H4 (cell line): ENCODE data around the gene GRAP. TPM values are rescaled to one million over a fixed set of nuclear protein-coding genes. Genes with fewer than 3 reads are reported as not detected.

Experiments
- DNase-seq: peaks from one replicate; pipeline ENCODE4 v3.0.0-alpha.2; 2015; ENCODE audit warnings: low spot score
- total RNA-seq: library from RNA; depleted of rRNA; stranded (reverse); fragments of >200 nt; shearing (Covaris generic); gene quantifications from 2 replicates; pipeline ENCODE4 v1.2.3, GENCODE V29; 2014

The GRAP gene
- total RNA-seq, 1 experiment from 2014 or later: 0.23 TPM

DNA sequence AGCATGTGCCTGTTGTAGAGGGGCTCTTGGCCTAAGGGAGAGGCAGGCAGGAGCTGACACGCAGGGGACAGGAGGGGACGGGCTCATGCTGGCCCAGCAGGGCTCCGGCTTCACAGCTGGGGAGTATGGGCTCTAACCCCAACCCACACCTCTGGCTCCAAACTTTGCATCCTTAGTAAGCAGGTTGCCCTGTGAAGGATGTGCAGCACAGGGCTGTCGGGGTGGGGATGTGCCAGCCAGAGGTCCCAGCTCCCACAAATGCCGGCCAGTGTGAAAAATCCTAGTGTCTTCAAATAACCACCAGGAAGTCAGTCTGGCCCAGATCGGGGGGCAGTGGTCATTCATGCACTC, 28.2 kb downstream of the GRAP start:
- no peak for DNase-seq

DNA sequence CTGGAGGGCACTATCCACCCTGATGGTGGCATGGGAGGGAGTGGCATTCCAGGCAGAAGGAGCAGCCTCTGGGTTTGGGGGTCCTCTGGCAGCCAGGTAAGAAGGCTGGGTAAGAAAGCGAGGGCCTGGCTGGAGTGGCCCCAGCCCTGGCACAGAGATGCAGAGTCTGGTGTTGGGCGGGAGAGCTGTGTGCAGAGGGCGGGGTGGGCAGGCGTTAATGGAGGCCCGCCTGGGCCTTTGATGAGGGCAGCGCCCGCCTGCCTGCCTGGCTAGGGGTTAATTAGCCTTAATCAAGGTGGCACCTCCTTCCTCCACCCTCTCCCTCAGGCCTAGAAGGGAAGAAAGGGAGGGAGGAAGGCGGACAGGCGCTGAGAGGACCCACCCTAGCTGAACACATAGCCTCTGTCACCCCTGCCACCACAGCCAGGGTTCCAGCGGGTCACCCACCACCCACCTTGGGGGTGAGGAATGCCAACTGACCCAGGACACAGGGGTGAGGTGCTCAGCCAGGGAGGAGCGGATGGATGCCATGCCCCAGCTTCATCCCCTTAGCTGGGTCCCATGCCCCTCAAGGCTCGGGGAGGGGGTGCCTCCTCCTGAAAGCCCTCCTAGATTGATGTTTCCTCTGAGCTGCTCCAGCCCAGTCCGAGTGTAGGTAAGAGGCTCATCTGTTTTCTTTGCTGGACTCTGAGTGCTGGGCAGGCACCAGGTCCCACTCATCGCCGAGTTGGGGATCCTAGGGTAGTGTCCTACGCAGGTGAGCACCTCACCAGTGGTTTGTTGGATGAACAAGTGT, 28.8 kb downstream of the GRAP start:
- DNase-seq: no peak

DNA sequence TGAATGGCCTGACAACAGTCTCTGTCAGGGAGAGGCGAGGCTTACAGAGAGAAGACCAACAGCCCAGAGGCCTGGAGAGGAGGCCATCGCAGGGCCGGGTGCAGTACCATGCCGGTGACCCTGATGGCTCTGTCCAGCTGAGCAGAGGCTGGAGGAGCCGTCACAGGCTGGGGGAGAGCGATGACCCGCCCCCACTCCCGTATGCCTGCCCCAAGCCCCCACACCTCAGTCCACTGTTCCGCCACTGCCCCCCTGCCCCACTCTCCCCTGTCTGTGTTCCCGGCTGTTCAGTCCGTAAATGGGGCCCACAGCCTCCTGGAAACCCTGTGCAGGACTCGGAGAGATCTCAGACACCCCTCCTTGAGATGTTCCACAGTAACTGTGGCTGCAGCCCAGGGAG, 29.4 kb downstream of the GRAP start:
- no peak for DNase-seq

DNA sequence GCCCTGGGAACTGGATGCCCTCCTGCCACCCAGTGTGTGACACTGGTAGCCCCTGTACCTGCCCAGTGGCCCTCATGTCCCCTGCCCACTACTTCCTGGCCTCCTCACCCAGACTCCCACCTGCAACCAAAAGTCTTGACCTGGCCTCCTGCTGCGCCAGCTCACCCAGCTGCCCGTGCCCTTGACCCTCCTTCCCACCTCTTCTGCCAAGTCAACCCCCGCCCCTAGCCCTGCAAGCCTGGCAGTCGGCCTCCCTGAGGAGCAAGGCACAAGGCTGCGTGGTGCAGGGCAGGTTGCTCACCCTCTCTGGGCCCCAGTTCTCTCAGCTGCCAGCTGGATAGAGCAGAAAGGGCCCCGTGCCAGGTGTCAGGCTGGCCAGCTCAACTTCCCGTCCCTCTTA, 29.9 kb downstream of the GRAP start:
- DNase-seq: no peak

DNA sequence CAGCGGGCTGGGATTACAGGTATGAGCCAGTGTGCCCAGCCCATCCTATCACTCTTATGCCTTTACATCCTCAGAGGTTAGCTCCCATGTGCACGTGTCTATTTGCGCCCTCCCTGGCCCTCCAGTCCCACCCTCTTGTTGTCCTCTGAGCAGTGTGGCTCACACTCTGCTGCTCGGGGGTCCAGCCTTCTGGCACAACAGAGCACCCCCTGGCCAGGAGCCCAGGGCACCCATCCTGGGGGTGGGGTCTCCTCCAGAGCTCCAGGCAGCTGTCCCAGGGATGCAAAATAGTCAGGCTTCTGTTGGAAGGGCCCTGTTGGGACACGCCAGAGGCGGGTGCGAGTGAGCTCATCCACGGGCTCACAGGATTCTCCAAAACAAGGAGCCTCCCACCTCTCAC, 30.5 kb downstream of the GRAP start:
- no peak for DNase-seq

DNA sequence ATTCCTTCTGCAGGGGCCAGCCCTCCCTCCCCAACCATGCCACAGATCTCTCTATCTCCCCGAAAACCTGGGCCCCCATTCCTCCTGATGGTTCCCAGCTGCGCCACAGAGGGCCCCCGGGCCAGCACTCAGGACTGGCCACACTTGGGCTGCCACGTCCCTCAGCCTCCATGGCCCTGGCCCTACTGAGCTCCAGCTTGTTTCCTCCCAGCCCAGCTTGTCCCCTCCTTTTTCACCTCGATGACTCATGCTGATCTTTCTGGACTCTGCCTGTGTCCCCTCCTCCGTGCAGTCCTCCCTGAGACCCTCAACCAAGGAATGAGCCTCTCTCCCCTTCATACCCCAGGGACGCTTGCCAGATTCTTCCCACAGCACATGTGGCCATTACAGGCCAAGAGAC, 31.3 kb downstream of the GRAP start:
- DNase-seq: no peak

DNA sequence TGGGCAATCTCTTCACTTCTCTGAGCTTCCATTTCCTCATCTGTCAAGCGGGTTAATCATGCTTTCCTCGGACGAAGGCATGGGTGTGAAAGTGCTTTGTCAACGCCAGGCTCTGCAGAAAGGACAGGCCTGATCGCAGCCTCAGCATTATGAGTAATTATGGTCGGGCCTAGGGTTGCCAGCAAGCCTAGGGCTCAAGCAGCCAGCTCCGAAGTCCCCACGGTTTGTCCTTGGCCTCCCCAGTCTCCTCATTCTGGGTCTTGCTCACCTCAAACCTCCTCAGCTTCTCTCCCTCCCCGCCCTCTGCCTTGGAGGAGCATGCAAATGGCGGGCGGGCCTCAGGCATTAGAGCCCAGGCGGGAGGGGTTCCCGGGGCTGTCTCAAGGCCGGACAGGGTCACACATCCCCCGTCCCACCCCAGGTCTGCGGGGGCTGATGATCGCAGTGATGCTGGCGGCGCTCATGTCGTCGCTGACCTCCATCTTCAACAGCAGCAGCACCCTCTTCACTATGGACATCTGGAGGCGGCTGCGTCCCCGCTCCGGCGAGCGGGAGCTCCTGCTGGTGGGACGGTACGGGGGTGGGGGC, 32.0 kb downstream of the GRAP start:
- DNase-seq: no peak

DNA sequence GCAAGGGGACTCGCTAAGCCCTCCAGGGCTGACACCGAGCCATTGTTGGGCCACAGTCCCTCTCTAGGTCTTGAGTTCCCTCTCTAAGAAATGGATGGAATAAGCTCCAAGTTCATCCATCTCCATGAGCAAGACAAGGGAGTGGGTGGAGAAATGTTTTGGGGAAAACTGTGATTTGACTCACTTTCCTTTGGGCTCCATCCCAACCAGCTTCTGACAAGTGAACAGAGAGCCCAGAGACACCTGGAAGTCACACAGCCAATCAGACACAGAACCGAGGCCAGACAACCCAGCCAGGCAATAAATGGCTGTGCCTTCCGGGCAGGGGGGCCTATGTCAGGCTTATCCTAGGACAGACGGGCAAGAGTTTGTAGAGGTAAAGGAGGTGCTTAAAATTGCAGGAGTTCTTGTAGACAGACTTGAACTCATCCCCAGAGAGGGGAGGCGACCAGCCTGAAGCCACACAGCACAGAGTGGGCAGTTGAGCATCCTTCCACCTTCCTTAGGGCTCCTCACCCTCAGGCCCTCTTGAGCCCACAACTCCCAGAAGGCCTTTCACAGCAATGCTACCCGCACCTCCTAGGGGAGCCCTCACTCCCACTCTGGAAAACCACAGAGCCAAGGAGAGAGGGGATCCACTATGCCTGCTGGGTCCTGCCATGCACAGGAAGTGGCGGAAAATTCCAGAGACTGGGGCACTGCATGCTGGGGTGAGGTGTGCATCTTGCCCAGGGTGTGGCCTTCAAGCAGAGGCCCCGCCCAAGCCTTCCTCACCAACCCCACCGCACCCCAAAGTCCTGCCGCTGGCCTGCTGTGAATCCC, 32.7 kb downstream of the GRAP start:
- no peak for DNase-seq

DNA sequence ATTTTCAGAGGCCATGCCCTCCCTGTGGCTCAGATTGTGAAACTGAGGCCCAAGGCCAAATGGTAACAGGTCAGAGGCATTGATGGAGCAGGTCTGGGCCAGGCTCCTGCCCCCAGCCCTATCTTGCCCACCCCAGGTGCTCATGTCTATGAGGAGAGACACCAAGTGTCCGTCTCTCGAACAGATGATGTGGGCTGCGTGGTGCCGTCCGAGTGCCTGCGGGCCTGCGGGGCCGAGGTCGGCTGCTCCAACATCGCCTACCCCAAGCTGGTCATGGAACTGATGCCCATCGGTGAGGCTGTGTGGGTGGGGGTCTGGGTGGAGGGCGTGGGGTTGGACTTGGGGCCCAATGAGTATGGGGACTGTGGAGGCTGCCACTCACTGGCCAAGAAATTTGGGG, 33.5 kb downstream of the GRAP start:
- no peak for DNase-seq

DNA sequence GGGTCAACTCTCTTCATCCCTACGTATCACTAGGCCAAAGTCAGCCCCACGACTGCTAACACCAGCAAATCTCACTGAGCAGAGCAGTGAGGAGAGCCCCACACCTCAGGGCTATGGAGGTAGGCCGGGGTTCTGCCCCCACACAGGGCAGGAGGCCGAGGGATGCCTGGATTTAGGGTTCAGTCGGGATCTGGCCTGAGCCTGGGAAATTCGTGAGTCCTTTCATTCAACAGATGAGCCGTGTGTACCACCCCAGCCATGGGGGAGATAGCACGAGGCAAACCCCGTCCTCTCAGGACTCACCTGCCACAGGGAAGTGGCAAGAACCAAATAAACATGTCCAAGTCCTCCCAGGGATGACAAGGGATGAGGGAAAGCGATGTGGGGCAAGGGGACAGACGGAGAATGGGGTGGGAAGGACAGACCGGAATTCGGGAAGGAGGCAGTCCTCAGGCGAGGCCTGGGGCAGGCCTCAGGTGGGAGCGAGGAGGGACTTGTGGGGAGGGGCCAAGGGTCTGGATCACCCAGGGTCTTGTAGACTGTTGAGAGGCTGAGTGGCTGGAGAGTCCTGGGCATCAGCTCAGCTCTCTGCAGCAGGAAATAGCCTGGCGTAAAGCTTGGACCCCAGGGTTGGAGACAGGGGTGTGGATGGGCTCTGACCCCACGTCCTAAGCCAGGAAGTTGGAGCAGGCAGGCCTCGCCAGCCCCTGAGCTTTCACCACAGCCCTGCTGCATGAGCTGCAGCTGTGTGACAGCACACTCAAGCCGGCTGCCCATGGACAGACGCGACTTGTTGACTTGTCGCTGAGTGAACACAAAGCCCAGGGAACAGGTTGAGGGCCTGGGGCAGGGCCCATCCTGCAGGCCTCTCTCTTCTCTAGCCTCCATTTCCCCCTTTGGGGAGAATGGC, 34.3 kb downstream of the GRAP start:
- DNase-seq: no peak

DNA sequence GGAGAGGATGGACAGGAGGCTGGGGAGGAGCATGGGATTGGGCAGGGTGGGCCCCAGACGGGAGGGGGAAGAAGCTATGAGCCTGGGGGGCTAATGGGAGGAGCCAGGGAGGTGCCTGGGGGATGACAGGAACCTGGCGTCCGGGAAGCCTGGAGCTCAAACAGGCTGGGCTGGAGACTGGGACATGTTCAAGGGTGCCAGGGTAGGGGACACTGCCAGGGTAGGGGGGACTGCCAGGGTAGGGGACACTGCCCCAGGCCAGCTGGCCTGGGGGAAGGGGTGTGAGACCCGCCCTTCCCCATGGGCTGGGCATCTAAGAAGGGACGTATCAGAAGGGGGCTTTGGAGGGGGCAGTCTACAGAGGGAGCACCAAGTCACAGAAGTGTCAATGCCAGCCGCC, 35.2 kb downstream of the GRAP start:
- DNase-seq: no peak

DNA sequence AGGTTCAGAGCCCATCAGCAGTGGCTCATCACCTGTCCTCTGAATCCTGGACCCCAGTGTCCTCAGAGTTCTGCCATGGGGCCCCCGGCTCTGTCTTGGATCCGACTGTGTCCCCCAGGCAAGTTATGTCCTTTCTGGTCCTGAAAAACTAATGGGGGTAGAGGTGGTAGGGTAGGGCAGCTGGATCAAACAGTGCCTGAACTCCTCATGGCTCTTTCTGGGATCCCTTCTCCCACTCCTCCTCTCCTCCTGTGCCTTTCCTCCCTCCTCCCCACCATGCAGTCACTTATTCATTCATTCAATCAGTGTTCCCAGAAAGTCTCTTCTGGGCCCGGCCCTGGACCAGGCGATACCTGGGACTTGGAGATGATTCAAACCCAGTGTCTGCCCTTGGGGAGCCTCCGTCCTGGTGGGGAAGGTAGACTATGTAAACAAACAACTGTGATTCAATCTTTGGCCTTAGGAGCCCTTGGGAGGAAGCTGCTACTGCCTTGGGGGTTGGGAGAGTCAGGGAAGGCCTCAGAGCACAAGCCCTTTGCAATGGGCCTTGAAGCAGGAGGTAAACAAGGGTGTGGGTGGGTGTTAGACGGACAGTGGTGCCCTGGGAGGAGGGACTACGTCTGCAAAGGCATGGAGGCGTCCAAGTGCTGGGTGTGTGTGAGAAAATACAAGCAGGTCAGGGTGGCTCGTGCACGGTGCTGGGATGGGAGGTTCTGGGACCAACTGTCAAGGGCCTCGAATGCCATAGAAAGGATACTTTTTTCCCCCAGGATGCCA, 35.8 kb downstream of the GRAP start:
- DNase-seq: peak; percentile 36

DNA sequence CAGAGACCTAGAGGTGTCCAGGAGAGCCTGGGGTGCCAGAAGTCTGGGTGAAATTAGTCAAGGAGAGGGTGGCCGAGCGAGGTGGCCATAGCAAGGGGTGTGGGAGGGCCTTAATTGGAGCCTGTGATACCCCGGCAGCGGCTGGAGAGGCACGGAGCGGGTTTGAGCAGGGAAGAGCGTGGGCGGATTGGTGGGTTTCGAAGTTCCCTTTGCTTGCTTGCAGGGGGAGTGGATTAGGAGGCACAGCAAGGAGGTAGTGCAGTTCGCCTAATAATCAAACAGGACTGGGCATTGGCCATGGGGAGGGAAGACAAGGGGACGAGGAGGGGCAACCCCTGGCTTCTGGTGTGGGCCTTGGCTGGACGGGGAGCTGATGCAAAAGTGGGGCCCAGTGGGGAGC, 36.8 kb downstream of the GRAP start:
- no peak for DNase-seq

DNA sequence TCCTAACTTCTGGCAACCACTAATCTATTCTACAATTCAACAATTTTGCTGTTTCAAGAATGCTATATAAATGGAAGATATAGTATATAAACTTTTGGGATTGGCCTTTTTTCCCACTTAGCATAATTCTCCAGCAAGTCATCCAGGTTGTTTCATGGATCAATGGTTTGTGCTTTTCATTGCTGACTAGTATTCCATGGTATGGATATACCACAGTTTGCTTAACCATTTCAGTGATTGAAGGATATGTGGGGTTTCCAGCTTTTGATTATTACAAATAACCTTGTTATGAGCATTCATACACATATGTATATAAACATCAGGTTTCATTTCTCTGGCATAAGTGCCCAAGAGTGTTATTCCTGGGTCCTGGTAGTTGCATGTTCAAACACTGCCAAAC, 40.1 kb downstream of the GRAP start:
- no peak for DNase-seq

DNA sequence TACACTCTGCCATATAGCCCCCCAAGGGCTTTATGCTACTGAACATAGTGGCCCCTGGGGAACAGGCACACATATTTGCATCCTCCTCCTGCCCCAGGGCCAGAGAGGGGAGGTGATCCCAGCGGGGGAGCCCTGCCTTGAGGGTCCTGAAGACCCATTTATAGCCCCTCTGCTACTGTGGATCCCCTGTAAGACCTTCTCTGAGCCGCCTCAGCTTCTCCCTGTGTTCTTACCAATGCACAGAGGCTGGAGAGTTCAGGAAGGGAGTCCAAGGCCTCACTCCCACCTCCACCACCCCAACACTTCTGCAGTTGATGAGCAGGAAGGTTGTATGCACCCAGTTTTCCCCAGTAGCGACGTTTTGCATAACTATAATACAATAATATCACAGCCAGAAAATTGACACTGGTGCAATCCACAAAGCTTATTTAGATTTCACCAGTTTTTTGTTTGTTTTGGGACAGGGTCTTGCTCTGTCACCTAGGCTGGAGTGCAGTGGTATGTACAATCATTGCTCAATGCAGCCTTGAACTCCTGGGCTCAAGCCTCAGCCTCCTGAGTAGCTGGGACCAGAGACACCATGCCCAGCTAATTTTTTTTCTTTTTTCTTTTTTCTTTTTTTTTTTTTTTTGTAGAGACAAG, 40.8 kb downstream of the GRAP start:
- no peak for DNase-seq

DNA sequence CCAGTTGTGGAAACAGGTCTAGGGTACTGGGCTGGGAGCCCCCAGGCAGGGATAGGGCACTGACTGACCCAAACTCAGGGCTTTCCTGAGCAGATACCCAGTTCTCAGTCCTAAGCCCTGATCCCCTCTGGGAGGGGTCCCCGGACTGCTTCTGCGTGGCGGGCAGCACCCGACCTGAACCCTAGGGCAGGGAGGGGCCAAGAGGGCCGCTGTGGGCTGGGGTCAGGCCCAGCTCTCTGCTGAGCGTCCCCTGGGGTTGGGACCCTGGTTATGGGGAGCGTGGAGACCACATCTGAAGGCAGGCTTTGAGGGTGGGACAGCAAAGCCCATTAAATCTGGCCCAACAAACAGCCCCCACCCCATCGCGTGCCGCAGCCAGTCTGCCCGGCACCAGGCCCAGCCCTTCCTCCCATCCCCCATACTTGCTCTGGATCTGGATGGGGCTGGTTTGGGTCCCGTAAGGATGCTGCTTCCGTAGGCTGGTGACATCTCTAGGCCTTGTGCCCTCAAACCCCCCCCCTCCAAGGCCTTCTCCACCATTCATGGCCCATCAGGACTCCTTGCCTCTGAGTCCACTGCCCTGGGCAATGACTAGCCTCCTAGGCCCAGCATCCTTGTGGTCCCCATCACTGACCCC, 41.5 kb downstream of the GRAP start:
- DNase-seq: no peak

DNA sequence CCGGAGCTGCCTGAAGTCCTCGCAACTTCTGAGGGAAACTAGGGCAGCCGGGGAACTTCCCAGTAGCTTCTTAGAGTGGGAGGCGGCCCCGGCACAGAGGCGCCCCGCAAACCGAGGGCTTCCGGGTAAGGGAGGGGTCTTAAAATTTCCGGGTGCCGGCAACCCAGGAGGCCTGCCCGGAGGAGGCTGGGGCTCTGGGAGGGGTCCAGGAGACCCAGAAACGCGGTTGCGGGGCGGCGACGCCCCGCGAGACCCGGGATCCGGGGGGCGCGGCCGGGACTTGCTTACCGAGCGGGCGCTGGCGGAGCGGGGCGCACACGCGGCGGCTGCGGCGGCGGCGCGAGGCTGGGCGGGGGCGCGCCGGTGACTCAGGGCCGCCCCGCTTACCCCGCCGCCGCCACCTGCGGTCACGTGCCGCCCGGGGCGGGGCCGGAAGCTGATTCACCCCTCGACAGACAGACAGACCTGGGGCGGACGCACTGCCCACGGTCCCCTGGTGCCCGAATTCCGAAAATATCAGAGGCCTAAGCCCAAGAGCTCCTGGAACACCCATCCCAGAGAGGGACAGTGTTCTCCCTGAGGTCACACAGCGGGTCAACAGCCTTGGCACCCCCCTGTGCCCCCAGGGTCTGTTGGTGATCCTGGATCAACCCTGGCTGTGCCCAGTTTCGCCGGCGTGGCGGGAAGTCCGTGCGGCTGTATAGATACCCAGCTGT, 42.2 kb downstream of the GRAP start, which contains the start of gene FAM83G:
TSS of gene FAM83G (minus strand) at position 344 of the 716 bp plus-strand sequence. CDS start 723 bp downstream, outside the sequence.
- DNase-seq: peak; percentile 62

DNA sequence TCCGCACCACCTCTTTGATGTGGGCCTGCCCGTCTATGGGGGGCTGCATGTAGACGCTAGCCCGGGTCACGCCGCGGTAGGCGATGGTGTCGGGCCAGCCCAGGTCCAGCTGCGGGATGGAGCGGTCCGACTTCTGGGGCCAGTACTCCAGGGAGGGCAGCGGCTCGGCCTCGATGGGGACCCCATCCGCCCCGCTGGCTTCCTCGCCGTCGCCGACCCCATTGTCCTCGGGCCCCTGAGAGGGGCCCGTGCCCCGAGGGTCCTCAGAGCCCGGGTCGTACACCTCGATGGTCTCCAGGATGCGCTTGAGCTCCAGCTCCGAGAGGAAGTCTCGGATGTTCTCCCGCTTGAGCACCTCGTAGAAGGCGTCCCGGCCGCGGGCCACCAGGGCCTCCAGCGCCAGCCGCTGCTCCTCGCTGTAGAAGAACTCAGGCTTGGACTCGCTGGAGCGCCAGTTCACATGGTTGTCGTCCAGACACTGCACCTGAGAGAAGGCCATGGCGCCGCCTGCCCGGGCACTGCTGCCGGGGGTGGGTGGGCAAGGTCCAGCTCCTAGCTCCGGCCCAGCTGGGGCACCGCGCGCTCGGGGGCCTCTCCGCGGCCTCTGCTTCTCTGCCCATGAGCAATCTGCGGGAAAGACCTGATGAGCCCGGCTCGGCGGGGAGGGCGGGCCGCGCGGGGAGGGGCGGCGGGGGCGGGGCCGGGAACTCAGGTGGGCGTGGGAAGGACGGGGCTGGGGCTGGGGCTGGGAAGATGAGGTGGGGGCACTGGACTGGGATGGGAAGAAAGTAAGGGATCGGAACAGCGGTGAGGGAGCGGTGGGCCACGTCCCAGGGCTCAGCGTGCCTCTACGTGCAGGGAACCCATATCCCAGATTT, 43.0 kb downstream of the GRAP start:
- DNase-seq: no peak
